ENCODE measurements around the gene HHIP. TPM values are rescaled to one million over a fixed set of nuclear protein-coding genes. Genes with fewer than 3 reads are reported as not detected.

Gene HHIP
- total and polyA plus RNA-seq, 4 donors = 3.3 to 14.0 (median 6.6) TPM

DNA sequence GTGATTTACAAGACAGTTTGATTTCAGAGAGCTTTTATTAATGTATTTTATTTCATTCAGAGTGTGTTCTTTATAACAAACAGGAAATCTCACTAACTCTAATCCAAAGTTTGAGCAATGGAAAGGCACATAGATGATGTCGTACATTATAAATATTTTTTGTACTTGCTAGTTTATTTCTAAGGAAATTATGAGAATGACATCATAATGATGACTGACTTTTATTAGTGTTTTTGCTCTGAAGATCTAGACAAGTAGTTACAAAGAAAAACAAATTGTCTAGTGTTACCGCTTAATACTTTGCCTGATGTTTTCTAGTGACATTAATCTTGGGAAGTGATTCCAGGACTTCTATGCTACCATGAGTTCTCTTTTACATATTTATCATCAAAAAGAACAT, 43.2 kb downstream of the HHIP start:
- H3K4me3 ChIP-seq (ENCODE audit: low read depth in 1 of 3, low read length in 3 of 3) = no peak overlapping the region
- WGBS = 87% methylated on average over 2 of the region's 2 CpGs

DNA sequence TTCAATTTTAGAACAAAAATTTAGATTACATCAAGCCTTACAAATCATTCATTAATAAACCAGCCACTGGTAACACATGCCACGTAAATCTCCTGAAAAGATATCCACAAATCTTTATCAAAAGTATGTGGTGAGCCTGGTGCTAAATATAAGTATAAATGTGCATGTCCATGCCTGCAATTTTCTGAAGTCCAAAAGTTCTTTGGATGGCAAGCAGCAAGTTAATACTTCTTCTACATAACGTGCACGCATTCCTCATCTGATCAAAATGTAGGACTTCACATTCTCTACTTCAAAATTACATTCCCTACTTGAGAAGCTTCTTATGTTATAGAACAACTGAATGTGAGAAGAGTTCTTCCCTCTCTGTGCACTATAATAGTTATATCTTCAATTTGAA, 49.8 kb downstream of the HHIP start:
- DNase-seq (ENCODE audit: low spot score) = no peak
- no peaks in the 10 kb centered on the region for H3K4me1 ChIP-seq (ENCODE audit: control insufficient read depth in 4 of 4, insufficient read depth in 4 of 4, low read length in 3 of 4)
- no peak overlapping the region for H3K4me3 ChIP-seq (ENCODE audit: low read depth in 1 of 3, low read length in 3 of 3)
- no peak overlapping the region for H3K27ac ChIP-seq (ENCODE audit: low read depth in 1 of 2, low read length in 2 of 2)
- H3K9ac ChIP-seq (ENCODE audit: low read depth in 1 of 2, low read length in 2 of 2) = no peak overlapping the region
- 90% methylated on average over 3 of the region's 3 CpGs for WGBS
- TF ChIP-seq HNF4A (conservative IDR thresholded peaks at IDR 0.05) = no peak
- no peaks in the 10 kb centered on the region for H3K36me3 ChIP-seq (ENCODE audit: control insufficient read depth in 4 of 4, insufficient read depth in 3 of 4, low read depth in 1 of 4, low read length in 3 of 4)
- H3K9me3 ChIP-seq (ENCODE audit: control insufficient read depth in 4 of 4, low read length in 3 of 4) = no peaks in the 10 kb centered on the region
- H3K27me3 ChIP-seq (ENCODE audit: control insufficient read depth in 4 of 4, insufficient read depth in 4 of 4, low read length in 3 of 4) = no peaks in the 10 kb centered on the region

More for the DNA sequence above, 43.2 kb downstream of the HHIP start:
- Histone ChIP-seq H3K27me3 (ENCODE audit: control insufficient read depth in 4 of 4, insufficient read depth in 4 of 4, low read length in 3 of 4) (no peaks in the 10 kb centered on the region), H3K27ac (ENCODE audit: low read depth in 1 of 2, low read length in 2 of 2) (no peak overlapping the region), H3K36me3 (ENCODE audit: control insufficient read depth in 4 of 4, insufficient read depth in 3 of 4, low read depth in 1 of 4, low read length in 3 of 4) (no peaks in the 10 kb centered on the region), H3K4me1 (ENCODE audit: control insufficient read depth in 4 of 4, insufficient read depth in 4 of 4, low read length in 3 of 4) (no peaks in the 10 kb centered on the region), H3K9ac (ENCODE audit: low read depth in 1 of 2, low read length in 2 of 2) (no peak overlapping the region), H3K9me3 (ENCODE audit: control insufficient read depth in 4 of 4, low read length in 3 of 4) (no peaks in the 10 kb centered on the region)
- DNase-seq (ENCODE audit: low spot score) = no peak
- TF ChIP-seq TAF1 (conservative IDR thresholded peaks at IDR 0.05) = no peak

DNA sequence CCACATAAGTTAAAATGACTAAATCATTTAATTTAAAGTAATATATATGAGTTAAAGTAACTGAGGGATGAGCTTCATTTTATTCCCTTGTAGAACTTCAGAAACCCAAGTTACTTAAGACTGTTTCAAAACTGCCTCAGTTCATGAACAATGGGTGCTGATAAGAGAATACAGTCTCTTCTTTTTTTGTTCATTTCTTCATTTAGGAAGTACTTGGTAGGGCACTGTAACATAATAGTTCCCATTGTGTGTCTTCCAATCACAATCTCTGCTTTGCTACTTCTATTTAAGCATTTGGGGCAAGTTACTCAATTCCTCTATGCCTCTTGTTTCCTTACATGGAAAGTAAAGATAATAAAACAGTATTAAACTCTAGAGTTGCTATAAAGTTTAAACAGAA, 50.4 kb downstream of the HHIP start:
- Histone ChIP-seq H3K4me1 (ENCODE audit: control insufficient read depth in 4 of 4, insufficient read depth in 4 of 4, low read length in 3 of 4) (no peaks in the 10 kb centered on the region), H3K27ac (ENCODE audit: low read depth in 1 of 2, low read length in 2 of 2) (no peak overlapping the region), H3K36me3 (ENCODE audit: control insufficient read depth in 4 of 4, insufficient read depth in 3 of 4, low read depth in 1 of 4, low read length in 3 of 4) (no peaks in the 10 kb centered on the region), H3K4me3 (ENCODE audit: low read depth in 1 of 3, low read length in 3 of 3) (no peak overlapping the region), H3K27me3 (ENCODE audit: control insufficient read depth in 4 of 4, insufficient read depth in 4 of 4, low read length in 3 of 4) (no peaks in the 10 kb centered on the region), H3K9ac (ENCODE audit: low read depth in 1 of 2, low read length in 2 of 2) (no peak overlapping the region), H3K9me3 (ENCODE audit: control insufficient read depth in 4 of 4, low read length in 3 of 4) (no peaks in the 10 kb centered on the region)
- TF ChIP-seq NR2F2 (IDR thresholded peaks at IDR 0.05) = no peak
- TF ChIP-seq HNF4A (conservative IDR thresholded peaks at IDR 0.05) = no peak
- TF ChIP-seq RXRA (IDR thresholded peaks at IDR 0.05) = no peak
- TF ChIP-seq, protein P1, sequence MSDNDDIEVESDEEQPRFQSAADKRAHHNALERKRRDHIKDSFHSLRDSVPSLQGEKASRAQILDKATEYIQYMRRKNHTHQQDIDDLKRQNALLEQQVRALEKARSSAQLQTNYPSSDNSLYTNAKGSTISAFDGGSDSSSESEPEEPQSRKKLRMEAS (IDR thresholded peaks at IDR 0.05) = no peak
- TF ChIP-seq, protein P2, sequence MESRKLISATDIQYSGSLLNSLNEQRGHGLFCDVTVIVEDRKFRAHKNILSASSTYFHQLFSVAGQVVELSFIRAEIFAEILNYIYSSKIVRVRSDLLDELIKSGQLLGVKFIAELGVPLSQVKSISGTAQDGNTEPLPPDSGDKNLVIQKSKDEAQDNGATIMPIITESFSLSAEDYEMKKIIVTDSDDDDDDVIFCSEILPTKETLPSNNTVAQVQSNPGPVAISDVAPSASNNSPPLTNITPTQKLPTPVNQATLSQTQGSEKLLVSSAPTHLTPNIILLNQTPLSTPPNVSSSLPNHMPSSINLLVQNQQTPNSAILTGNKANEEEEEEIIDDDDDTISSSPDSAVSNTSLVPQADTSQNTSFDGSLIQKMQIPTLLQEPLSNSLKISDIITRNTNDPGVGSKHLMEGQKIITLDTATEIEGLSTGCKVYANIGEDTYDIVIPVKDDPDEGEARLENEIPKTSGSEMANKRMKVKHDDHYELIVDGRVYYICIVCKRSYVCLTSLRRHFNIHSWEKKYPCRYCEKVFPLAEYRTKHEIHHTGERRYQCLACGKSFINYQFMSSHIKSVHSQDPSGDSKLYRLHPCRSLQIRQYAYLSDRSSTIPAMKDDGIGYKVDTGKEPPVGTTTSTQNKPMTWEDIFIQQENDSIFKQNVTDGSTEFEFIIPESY (IDR thresholded peaks at IDR 0.05) = no peak
- no peak for TF ChIP-seq EGR1 (IDR thresholded peaks at IDR 0.05; ENCODE audit: low read depth in 2 of 2)
- TF ChIP-seq GABPA (IDR thresholded peaks at IDR 0.05 in 1 of 2, conservative IDR thresholded peaks at IDR 0.05 in 1 of 2) = no peak
- TF ChIP-seq JUND (IDR thresholded peaks at IDR 0.05) = no peak
- TF ChIP-seq, protein P3, sequence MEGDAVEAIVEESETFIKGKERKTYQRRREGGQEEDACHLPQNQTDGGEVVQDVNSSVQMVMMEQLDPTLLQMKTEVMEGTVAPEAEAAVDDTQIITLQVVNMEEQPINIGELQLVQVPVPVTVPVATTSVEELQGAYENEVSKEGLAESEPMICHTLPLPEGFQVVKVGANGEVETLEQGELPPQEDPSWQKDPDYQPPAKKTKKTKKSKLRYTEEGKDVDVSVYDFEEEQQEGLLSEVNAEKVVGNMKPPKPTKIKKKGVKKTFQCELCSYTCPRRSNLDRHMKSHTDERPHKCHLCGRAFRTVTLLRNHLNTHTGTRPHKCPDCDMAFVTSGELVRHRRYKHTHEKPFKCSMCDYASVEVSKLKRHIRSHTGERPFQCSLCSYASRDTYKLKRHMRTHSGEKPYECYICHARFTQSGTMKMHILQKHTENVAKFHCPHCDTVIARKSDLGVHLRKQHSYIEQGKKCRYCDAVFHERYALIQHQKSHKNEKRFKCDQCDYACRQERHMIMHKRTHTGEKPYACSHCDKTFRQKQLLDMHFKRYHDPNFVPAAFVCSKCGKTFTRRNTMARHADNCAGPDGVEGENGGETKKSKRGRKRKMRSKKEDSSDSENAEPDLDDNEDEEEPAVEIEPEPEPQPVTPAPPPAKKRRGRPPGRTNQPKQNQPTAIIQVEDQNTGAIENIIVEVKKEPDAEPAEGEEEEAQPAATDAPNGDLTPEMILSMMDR (IDR thresholded peaks at IDR 0.05; ENCODE audit: low read depth, low read length, missing input control) = no peak
- TF ChIP-seq YY1 (IDR thresholded peaks at IDR 0.05) = no peak
- TF ChIP-seq RAD21 (IDR thresholded peaks at IDR 0.05) = no peak
- TF ChIP-seq, protein P4, sequence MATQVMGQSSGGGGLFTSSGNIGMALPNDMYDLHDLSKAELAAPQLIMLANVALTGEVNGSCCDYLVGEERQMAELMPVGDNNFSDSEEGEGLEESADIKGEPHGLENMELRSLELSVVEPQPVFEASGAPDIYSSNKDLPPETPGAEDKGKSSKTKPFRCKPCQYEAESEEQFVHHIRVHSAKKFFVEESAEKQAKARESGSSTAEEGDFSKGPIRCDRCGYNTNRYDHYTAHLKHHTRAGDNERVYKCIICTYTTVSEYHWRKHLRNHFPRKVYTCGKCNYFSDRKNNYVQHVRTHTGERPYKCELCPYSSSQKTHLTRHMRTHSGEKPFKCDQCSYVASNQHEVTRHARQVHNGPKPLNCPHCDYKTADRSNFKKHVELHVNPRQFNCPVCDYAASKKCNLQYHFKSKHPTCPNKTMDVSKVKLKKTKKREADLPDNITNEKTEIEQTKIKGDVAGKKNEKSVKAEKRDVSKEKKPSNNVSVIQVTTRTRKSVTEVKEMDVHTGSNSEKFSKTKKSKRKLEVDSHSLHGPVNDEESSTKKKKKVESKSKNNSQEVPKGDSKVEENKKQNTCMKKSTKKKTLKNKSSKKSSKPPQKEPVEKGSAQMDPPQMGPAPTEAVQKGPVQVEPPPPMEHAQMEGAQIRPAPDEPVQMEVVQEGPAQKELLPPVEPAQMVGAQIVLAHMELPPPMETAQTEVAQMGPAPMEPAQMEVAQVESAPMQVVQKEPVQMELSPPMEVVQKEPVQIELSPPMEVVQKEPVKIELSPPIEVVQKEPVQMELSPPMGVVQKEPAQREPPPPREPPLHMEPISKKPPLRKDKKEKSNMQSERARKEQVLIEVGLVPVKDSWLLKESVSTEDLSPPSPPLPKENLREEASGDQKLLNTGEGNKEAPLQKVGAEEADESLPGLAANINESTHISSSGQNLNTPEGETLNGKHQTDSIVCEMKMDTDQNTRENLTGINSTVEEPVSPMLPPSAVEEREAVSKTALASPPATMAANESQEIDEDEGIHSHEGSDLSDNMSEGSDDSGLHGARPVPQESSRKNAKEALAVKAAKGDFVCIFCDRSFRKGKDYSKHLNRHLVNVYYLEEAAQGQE (IDR thresholded peaks at IDR 0.05) = no peak
- no peak for DNase-seq (ENCODE audit: low spot score)
